ENCODE results near the gene WAPL.

Gene WAPL

GRCh38 chr10:86450806-86451603 is 70.6 kb downstream of the WAPL start:
- DNase-seq: no peak

GRCh38 chr10:86449926-86450558 is 71.5 kb downstream of the WAPL start:
- DNase-seq: no peak

- no peak for DNase-seq
Measured at GRCh38 chr10:86447432-86447831, 74.2 kb downstream of the WAPL start.

DNA sequence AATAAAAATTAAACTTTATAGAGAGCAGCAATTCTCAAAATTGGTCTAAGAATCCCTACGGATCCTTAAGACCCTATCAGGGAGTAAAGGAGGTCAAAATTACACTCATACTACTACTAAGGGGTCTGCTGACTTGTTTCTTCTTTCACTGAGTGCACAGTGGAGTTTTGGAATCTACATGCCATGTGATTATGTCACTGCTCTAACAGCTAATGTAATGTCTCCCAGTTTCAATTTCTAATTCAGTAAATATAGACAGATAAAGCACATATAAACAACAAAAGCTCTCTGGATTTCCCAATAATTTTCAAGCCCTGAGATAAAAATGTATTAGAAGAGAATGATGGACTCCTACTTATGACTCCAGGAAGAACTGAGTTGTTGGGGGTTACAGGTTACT is 74.6 kb downstream of the WAPL start:
- no peak for DNase-seq

- no peak for DNase-seq
Measured at GRCh38 chr10:86446440-86446839, 75.2 kb downstream of the WAPL start.

DNA sequence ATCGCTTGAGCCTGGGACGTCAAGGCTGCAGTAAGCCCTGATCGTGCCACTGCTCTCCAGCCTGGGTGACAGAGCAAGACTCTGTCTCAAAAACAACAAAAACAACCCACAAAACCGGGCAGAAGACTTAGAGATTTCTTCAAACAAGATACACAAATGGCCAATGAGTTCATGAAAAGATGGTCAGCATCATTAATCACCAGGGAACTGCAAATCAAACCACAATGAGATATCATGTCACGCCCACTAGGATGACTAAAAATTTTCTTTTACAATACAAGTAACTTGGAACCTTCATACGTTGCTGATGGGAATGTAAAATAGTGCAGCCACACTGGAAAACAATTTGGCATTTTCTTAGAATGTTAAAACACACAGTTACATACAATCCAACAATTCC is 77.7 kb downstream of the WAPL start:
- no peak for DNase-seq

- no peak for DNase-seq
Measured at GRCh38 chr10:86443069-86443468, 78.5 kb downstream of the WAPL start.

DNA sequence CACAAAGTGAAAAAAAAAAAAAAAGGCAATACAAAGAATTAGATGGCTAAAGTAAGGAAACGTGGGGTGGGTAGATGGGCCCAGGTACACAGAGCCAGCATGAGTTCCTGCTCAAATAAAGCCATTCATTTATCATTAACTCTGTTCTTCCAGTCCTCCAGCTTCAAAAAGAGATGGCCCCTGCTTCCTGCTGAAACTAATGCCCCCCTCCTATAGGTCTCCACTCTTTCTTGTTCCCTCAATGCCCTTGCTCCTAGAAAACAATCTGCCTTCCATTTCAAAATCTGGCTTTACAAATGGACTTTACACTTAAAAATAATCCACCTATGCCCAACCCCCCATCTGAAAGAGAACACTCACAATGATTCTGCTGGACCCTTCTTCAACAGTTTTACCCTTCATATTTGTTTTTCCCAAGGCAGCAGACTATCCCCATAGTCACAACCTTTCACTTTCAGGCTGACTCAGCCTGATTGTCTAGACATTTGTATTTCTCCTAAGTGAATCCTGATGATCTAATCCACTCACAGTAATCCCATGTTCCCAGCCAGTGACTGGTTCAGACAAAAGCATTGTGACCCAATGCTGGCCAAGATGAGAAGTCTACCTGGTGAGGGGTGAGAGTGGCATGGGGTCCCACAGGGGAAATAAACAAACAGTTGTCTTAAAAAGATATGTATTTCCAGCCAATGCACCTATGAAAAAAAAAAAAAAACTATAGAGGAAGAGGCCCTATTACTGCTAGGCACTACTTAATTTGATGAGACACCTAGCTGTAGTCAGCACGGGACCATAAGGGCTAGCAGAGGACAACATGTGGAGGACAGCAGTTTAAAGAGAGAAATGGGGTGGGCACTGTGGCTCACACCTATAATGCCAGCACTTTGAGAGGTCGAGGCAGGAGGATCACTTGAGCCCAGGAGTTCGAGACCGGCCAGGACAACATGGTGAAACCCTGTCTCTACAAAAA is 80.4 kb downstream of the WAPL start:
- no peak for DNase-seq

DNA sequence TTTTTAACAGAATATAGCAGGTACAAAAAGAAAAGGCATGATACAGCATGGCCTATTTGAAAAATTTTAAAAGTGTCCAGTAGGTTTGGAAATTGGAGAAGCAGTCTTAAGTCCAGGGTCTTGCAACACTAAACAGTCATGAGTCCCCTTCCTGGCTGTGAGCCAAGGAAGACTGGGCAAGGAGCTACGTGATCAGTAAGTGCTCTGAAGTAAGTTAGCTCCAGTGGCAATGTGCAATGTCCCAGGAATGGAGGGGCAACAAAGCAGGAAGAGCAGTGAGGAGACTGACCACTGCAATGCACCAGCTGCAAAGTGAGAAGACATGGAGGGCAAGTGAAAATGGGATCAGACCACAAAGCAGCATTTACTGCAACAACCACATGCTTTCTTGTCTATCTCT is 82.0 kb downstream of the WAPL start:
- DNase-seq: no peak

GRCh38 chr10:86438091-86438749 is 83.4 kb downstream of the WAPL start:
- no peak for DNase-seq

- no peak for DNase-seq
Measured at GRCh38 chr10:86437447-86437846, 84.1 kb downstream of the WAPL start.

GRCh38 chr10:86436963-86437362 is 84.6 kb downstream of the WAPL start:
- DNase-seq: no peak

- no peak for DNase-seq
Measured at GRCh38 chr10:86434656-86435055, 86.9 kb downstream of the WAPL start.

GRCh38 chr10:86423739-86424138 is 97.9 kb downstream of the WAPL start:
- DNase-seq: no peak

DNA sequence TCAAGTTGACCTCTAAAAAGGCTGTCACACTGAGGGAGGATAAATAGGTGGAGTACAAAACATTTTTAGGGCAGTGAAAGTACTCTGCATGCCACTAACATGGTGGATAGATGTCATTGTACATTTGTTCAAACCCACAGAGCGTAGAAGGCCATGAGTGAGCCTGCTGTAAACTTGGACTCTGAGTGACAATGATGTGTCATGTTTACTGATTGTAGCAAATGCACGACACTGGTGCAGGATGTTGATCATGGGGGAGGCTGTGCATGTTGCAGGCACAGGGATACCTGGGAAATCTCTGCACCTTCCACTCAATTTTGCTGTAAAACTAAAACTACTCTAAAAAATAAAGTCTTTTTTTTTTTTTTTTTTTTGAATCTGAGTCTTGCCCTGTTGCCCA is 102.5 kb downstream of the WAPL start:
- DNase-seq: peak in 2 of 6 experiments; percentile 10 to 13

DNA sequence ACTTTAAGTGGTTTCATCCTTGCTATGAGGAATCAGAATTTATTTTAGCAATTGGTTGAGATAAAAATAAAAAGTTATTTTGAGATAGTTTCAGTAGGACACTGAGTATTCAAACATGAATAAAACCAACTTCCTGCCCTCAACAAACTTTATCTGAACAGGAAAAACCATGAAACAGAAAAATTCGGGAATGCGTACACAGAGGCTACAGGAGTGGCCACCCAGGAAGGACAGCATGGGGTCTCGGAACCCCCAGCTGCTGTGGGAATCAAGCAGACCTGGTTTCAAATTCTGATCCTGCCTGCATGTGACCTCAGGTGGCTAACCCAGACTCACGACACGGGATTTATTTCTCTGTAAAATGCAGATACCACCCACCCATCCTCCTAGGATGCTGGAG is 106.0 kb downstream of the WAPL start:
- DNase-seq: no peak

DNA sequence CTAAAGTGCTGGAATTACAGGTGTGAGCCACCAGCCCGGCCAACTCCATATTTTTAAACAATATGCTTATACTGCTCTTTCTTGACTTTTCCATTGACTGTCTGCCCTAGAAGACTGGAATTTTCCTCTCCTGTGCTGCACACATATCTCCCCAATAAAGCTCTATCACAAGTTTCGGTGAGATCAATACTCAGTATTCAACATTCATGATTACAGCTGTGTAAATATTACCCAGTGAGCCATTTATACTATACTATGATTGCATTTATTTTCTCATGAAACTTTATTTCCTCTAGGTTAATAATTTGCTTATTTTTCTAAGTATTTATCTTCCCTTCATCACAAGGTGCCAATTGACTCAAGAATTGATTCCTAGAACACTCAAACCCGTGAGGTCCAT is 106.5 kb downstream of the WAPL start:
- no peak for DNase-seq

DNA sequence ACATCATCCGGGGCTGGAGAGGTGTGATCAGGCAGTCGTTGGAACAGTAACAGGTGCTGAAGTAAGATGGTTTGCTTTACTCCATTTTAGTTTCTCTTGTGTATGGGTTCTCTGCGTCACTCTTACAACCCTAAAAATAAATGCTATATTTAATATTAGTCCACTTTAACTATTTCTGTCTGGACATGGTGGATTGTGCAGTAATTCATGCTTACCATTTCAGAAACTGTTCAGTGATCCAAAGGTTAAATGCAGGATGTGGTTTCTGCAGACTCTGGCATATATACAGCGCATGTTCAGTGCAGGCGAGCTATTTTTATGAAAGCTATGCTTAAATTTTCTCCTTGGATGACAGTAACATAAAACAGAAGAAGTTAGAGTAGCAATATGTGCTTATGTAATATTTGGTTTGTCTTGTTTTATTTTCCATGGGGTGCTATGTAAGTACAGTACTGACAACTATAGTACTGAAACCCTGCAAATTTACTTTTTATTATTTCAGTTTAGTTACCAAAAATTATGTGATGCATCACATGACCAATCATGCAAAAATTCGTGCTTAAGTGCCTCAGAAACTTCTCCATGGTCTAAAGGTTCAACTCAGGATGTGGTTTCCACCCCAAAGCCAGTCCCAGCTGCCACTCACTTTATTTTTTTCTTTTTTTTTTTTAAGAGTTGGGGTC is 108.4 kb downstream of the WAPL start:
- DNase-seq: peak in 4 of 6 experiments; percentile 7 to 81 (median 72)

DNA sequence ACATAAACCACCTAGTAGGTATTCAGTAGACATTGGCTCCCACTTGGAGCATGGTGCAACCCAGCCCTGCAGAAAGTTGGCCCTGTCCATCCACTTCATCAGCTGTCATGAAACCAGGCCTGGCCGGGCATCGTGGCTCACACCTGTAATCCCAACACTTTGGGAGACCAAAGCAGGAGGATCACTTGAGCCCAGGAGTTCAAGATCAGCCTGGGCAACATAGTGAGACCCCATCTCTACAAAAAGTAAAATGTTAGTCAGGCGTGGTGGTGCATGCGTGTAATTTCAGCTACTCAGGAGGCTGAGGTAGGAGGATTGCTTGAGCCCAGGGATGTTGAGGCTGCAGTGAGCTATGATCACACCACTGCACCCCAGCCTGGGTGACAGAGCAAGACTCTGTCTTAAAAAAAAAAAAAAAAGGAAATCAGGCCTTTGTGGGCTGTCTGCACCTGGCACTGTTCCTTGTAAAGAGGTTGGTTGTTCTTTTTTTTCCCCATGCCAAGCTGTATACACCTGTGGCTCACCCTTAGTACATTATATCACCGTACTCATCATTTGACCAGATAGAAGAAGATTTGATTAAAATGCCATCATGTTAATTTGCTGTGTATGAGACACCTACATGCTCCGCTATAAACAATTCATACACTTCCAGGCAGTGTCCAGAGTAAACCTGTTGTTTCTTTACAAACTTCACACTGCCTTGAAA is 109.6 kb downstream of the WAPL start:
- DNase-seq: no peak

DNA sequence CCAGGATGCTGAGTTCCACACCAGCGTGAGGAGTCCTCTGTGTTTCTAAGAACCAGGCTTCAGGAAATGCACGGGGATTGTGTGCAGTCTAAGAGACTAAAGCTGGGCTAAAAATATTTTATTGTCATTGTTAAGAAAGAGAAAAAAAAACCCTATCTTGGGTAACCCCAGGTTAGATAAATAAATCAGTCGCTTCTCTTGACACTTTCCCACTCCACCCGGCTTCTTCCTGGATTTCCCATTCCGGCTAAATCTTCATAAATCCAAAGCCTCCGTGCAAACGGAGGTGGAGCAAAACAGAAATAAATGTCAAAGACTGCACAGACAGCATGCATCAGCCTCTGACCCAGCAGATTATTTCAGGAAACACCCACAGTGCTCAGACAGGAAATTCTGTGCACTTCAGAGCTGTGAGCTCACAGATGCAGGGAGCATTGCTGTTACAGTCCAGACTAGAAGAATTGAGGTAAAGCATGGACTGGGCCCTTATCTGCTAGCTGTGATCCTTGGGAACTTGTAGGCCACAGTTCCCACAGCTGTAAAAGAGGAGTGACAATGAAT is 110.2 kb downstream of the WAPL start:
- DNase-seq: peak in 2 of 6 experiments; percentile 21 to 22

DNA sequence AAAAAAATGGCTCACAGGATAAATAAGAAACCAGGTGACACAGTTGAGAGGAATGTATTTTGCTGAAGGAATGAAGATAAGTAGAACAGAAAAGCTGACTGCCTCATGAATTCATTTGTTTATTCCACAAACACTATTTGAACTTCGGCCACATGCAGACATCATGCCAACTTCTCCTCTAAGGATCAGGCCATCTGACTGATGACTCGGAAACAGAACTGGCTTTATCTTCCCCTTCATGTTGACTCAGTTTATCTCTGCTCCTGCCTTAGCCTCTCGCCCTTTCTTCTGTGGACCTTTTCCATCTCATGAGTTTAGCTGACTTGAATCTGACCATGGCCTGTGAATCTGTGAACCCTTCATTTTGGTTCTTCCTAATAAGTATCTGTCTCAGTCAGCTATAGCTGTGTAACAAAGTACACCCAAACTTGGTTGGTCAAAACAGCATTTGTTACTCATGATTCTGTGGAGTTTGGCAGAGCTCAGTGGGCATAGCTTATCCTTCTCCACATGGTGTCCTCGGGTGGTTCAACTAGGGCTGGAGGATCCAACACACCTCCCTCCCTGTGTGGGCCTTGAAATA is 111.0 kb downstream of the WAPL start:
- no peak for DNase-seq

Data from stimulated activated naive CD4-positive, alpha-beta T cell (primary cell).